ENCODE measurements around the gene AGPAT2.
"Not testable (repeated sequence)": the region's sequence is repeated elsewhere in the genome, so short reads cannot be mapped to it uniquely, and the experiment has no call there.

Gene AGPAT2

DNA sequence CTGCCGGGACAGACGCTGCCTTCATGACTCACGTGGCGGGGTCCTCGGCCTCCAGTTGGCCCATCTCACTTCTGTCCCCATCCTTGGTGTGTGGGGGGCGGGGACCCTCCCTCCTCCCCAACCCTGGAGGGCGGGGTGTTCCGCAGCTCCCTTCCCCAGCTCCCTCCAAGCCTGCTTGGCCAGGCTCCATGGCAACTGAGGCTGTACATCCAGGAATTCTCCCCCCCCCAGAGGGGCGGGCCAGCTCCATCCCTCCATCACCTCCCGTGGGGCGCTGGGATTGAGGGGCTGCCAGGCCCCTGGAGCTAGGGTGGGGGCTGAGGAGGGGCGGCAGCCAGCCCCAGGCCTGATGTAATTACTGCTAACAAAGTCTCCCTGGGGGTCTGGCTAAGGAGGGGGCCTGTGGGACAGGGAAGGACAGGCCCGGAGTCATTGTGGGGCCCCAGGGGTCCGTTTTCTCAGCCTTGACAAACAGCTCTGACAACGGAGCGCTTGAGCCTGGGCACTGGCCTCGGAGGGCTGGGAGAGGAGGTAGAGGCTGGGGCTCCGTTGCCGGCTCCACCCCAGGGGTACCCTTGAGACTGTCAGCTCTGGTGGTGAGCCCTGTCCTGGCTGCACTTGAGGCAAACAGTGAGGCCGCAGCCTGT is 33.1 kb upstream of the AGPAT2 start:
- no peak for DNase-seq (ENCODE audit: low read depth in 2 of 2)

DNA sequence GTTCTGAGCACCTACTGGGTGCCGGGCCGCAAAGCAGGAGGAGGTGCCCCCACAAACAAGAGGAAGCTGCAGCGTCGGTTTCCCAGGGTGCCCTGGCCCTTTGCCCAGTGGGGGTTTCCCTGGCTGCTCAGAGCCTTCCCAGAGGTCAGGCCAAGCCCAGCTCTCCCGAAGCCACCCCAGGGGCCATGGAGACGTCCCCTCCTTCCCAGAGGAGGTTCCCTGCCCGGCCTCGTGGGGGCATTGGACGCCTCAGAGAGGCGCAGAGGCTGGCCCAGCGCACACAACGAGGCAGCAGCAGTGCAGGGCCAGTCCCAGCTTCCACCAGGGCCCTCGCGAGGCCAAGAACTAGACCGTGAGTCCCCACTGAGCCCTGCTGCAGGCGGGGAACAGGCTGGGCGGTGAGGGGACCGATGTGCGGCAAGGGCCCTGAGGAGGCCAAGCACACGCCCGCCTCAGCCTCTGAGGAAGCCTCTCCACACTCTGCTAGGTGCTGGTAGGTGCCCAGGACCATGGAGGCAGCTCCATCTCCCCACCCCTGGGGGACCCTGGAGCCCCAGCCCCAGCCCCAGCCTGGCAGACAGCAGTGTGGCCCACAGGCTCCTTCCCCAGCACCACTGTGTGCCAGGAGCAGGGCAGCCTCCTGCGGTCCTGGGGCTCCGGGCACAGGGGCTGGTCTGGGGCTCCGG is 32.1 kb upstream of the AGPAT2 start:
- DNase-seq (ENCODE audit: low read depth in 2 of 2): no peak

DNA sequence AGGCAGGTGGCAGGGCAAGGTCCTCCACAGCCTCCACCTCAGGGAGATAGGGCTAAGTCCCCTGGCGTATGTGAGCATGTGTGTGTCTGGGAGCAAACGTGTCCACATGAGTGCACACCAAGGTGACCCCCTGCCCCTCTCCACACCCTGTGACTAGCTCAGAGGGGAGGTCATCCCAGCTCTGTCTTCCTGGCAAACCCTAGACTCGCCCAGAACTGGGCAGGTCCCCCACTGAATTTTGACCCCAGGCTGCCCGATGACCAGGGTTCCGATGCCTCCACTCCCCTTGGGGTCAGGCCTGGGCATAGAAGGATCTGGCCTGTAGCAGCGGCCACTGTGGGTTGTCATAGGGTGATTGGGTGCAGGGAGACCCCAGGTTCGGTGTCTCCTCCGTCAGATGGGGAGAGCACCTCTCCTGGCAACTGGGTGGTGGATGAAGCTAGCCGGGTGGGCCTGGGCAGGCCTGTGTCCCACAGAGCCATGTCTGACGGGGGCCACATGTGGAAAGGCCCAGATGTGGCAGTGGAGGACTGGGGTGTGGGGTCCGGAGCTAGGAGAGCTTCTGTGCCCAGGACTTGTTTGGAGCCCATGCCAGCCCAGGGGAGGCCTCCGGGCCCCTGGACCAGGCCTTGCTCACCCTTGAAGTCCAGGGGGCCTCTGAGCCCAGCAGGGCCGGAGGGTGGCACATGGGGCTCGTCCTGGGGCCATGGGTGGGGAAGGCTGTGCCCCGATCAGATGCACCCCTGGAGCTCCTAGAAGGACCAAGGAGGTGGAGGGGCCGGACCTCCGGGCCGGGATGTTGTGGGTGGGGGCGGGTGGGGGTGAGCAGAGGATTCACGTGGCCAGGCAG is 31.3 kb upstream of the AGPAT2 start:
- no peak for DNase-seq (ENCODE audit: low read depth in 2 of 2)

DNA sequence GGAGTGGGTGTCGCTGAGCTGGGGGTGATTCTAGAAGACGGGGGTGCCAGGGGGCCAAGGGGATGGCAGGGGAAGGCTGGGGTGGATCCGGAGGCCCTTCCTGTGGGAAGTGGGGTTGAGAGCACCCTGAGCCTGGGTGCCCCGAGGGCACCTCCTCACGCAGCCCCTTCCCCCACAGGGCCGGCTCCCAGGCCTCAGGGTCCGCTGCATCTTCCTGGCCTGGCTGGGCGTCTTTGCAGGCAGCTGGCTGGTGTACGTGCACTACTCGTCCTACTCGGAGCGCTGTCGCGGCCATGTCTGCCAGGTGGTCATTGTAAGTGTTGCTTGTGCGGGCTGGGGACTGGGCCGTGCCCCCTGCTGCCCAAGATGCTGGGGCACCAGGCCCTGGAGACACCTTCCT is 30.1 kb upstream of the AGPAT2 start:
- no peak for DNase-seq (ENCODE audit: low read depth in 2 of 2)

DNA sequence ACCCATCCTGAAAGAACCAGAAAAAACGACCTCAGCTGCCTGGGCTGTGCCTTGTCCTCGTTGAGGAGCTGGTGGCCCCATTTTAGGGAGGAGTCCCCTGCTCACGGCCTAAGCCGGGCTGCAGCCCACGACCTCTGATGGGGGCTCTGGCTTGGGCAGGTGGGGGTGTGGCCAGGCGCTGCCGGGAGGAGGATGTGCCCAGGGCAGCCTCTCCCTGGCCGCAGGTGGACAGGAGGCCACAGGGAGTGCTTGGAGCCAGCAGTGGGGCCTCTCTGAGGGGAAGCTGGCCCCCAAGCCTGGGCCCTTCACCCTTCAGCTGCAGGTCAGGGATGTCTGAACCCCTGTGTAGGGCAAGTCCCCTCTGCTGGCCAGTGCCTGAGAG is 27.6 kb upstream of the AGPAT2 start:
- no peak for DNase-seq (ENCODE audit: low read depth in 2 of 2)

DNA sequence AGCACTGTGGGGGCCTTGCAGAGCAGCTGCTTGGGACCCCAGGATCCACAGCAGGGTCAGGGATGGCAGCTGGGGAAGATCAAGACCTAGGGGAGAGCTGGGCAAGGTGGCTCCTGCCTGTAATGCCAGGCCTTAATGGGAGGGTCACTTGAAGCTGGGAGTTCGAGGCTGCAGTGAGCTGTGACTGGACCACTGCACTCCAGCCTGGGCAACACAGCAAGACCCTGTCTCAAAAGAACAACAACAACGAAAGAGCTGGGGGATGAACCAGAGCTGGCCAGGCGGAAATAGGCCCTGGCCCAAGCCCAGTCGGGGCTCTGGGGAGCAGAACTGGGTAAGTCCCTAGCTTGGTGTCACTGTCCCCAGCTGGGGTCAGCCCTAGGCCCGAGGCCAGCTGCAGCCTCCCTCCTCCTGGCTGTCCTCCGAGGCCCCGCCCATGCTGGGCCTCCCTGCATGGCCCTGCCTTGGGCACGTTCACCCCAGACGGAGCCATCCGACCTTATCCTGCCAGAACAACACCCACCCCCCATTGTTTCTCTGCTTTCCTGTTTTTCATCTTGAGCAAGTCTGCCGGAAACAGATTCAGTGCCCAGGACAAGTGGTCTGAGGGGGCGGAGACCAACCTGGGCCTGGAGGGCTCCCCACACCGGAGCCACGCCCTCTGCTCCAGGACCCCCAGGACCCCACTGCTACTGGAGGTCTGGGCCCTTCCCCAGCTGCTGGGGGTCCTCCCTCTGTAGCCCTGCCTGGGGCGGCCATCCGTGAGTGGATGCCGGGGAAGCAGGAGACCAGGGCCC is 27.0 kb upstream of the AGPAT2 start:
- no peak for DNase-seq (ENCODE audit: low read depth in 2 of 2)

DNA sequence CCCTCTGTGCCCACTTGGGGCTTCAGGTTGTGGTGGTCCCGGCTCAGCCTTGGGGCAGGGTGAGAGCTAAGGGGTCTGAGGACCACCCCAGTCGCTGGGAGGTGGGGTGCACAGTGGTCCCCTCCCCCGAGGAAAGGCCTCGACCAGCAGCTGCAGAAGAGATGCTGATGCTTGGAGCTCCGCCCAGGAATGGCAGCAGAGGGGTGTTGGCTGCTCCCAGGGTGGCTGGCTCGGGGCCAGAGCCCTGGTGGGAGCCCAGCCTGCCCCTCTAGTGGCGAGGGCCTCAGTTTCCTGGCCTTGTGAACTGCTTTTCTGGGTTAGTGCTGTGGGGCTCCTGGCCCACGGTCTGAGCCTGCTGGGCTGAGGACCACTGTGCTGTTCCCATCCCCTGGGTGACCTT is 26.3 kb upstream of the AGPAT2 start:
- DNase-seq (ENCODE audit: low read depth in 2 of 2): no peak

DNA sequence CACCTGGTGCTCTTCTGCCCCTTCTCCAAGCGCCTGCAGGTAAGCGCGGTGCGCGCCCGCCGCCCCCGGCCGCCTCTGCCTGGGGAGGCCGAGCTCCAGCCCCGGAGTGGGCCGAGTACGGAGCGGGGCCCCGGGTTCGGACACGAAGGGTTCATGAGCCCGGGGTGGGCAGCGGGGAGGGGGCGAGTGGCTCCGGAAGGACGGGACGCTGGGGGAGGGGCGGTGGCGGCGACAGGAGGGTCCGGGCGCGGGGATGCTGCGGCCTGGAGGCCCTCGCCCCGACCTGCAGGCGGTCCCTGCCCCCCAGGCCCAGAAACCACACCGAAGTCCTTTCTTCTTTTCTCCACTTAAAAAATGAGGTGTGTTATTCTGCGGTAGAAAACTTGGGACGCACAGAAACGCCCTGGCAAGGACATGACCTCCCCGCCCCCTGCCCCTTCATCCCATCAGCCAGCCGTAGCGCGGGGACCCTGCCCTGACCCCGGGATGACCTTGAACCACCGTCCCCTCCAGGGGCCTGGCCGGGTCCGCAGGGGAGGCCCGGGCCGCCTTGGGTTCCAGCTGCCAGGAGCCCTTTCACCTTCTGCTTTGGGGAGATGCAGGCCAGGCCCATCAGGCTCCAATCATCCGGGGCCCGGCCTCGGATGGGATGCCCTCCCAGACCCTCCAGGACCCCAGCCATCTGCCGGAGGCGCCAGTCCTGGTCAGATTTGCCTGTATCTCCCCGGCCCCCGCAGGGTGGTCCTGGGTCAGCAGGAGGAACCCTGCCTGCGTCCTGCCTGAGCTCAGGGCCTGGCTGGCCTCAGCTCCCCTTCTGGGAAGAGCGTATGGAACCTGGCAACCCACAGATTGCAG is 25.7 kb upstream of the AGPAT2 start:
- DNase-seq (ENCODE audit: low read depth in 2 of 2): no peak

DNA sequence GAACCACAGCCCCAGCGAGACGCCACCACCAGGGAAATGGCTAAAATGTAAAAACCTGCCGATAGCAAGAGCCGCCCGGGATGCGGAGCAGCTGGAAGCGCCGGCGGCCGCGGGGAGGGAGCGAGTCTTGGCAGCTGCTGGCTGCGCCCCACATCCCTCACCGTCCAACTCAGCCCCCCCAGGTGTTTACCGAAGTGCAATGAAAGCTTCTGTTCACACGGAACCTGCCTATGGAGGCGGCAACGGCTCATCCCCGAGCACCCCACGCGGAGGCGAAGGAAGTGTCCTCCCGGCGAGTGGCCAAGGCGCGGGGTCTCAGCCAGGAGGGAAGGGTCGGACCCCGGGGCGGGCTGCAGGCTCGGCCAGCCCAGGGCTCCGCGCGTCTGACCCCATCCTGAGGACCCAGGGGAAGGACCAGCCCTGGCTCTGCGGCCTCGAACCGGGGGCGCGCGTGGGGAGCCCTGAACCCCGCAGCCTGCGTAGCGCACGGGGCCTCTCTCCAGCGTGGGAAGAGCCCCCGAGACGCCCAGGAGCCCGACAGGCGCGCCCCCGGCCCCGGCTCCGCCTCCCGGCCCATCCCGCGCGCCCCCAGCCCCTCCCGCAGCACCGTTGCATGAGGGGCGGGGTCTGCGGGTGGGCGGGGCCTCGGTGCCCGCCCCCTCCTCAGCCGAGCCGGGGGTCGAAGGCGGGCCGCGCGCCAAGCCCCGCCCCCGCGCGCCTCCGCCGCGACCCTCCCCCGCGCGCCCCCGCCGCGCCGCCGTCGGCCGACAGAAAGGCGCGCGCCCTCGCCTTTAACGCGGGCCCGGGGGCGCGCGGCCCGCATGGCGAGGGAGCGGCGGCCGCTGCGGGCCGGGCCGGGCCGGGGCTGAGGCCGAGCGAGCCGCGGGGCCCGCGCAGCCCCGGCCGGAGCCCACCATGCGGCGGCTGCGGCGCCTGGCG is 24.8 kb upstream of the AGPAT2 start, which contains the start of gene DIPK1B:
DIPK1B (plus strand) TSS at position 822 of the 939 bp plus-strand sequence; CDS start at position 916, 94 bp downstream.
- DNase-seq (ENCODE audit: low read depth in 2 of 2): no peak

DNA sequence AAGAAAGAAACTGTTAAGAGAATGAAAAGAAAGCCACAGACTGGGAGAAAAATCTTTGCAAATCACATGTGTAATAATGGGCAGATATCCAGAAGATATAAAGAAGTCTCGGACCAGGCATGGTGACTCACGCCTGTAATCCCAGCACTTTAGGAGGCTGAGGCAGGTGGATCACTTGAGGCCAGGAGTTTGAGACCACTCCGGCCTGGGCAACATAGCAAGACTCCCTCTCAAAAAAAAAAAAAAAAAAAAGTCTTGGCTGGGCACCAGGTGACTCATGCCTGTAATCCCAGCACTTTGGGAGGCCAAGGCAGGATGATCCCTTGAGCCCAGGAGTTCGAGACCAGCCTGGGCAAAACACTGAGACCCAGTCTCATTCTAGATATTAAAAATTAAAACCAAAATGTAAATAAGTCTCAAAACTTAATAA is 24.0 kb upstream of the AGPAT2 start:
- DNase-seq (ENCODE audit: low read depth in 2 of 2): not testable (repeated sequence)

DNA sequence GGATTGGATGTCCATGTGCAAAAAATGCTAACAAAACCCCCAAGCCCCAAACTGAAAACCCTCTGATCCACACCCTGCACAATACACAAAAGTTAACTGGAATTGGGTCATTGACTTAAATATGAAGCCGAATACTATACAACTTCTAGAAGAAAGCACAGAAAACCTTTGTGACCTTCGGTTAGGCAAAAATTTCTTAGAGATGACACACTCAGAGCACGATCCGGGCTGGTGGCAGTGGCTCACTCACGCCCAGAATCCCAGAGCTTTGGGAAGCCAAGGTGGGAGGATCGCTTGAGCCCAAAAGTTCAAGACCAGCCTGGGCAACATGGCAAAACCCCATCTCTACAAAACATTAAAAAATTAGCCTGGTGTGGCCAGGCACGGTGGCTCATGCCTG is 23.3 kb upstream of the AGPAT2 start:
- DNase-seq (ENCODE audit: low read depth in 2 of 2): no peak

DNA sequence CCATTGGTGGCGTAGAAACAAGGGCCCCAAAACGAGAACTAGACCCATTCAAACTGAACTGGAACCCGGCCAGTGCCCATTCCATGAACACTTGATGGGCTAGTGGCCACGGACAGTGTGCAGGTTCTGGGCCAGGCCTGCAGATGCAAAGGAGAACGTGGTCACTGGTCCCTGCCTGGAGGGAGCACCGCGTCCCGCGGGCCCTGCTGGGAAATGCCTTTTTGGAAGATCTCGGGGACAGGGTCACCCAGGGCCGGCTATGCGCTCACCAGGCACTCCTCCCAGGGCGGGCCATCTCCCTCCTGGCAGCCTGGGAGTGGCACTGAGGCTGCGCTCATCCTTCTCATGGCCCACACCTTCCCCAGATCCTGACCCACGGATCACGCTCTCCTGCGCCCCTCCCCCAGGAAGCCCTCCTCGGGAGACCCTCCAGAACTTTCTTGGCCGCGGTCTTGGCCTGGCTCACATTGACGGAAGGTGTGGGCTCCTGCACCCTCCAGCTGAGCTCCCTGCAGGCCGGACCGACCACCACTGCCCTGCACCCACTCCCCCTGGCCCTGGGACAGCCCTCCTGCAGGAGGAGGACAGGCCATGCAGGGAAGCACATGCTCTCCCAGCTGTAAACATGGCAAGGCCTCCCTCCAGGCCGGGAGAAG is 22.3 kb upstream of the AGPAT2 start:
- no peak for DNase-seq (ENCODE audit: low read depth in 2 of 2)

DNA sequence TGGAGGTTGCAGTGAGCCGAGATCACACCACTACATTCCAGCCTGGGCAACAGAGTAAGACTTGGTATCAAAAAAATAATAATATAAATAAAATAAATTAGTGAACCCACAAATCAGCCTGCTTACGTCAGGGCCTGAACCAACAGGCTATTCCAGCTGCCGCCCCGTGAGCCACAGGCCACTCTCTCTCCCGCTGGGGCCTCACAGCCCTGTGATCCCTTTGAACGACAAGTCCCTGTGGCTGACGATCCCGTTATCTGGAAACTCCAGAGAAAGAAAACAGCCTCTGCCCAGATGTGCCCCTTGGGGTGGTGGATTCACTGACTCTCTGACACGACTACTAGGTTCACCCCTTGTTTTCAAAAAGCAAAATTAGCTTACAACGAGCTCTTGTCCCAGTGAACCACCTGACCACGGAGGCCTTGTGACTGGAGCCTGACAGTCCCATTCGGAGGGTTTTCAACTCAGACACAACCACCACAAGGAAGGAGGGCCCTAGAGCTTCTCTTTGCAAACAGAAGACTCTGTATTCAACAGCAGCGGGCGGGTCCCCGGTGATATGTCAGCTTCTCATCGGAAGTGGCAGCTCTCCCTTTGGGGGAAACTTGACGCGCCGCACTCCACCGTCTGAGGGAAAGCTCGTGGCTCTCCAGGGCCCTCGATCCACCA is 20.7 kb upstream of the AGPAT2 start:
- no peak for DNase-seq (ENCODE audit: low read depth in 2 of 2)

DNA sequence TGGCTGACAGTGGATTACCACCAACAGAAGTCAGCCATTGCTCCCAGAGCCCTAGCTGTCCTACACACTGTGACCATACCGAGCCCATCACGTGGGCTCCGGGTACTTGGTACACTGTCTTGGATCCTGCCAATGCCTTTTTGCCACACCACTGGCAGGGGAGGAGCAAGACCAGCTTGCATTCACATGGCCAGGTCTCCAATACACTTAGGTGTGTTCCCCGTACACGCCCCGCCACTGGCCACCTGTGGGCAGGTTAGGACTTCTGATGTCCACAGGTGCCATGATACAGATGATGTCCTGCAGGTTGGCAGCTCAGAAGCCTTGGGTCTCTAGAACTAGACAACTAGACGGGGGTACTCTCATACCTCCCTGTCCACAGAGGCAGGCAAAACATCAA is 19.8 kb upstream of the AGPAT2 start:
- DNase-seq (ENCODE audit: low read depth in 2 of 2): no peak

DNA sequence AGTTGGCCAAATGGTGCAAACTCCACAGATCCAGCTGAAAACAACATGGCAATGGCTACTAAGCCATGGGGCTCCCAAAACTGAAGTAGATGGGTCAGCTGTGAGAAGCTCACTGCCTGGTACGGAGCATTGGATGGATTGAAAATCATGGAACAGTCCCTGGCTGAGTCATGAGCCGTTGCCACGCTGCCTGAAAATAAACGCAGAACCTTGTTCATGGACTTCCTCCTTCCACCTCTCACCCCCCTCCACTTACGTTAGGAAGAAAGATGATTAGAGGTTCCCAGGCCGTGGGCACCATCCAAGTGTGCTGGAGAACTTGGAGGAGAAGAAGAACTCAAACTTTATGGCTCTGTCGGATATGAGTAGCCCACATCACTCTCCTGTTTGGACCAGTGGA is 18.3 kb upstream of the AGPAT2 start:
- no peak for DNase-seq (ENCODE audit: low read depth in 2 of 2)

DNA sequence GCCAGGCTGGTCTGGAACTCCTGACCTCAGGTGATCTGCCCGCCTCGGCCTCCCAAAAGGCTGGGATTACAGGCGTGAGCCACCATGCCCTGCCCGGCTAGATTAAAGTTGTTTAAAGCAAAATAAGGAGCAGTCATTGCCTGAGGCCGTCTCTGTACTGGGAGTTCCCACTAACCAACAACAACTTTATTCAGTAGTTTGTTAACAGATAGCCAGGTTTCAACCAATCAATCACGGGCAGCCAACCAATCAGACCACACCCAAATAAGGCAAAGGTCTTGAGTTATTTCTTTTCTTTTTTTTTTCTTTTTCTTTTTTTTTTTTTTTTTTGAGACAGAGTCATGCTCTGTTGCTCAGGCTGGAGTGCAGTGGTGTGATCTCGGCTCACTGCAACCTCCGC is 17.5 kb upstream of the AGPAT2 start:
- DNase-seq (ENCODE audit: low read depth in 2 of 2): not testable (repeated sequence)

DNA sequence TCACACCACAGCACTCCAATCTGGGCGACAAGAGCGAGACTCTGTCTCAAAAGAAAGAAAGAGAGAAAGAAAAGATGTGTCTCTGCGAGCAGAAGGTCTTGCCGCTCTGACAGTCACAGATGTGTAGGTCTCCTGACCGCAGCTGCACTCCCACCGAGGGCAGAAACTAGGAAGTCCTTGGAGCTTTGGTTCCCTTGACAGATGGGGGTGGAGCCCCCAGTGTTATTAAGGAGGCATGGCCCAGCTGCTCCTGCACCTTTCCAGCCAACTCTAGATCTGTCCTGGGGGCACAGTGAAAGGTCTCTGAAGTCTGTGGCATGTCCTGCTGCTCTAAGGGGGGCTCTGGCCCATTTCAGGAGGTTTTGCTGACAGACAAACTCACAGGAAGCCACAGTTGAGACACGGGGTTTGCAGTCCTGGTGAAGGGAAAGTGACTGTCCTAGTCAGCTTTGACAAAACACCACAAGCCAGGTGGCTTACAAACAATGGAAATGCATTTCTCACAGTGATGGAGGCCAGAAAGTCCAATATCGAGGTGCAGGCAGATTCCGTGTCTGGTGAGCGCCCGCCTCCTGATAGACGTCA is 16.1 kb upstream of the AGPAT2 start:
- no peak for DNase-seq (ENCODE audit: low read depth in 2 of 2)

DNA sequence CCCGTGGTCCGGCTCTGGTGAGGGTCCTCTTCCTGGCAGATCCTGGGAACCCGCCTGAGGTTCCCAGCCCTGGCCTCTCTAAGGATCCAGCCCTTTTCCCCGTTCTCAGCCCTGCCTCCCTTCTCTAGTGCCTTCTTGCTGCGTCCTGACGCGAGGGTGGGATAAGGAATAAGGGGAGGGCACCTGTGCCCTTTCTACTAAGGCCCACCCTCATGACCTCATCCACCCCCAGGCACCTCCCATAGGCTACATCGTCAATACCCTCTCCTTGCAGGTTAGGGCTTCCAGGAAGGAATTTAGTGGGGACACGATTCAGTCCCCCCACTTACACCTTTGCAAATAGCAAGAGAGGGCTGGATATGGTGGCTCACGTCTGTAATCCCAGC is 14.4 kb upstream of the AGPAT2 start:
- no peak for DNase-seq (ENCODE audit: low read depth in 2 of 2)

Data from stimulated activated CD8-positive, alpha-beta memory T cell treated with anti-CD3 and anti-CD28 coated beads, Interleukin-7, amount 100 ng/mL, for 1 hour (primary cell).